ENCODE results near the gene RIGI. TPM values are rescaled to one million over a fixed set of nuclear protein-coding genes. Genes with fewer than 3 reads are reported as not detected.
A peak's percentile ranks its signal among the peaks of the same experiment; 100 is the strongest.

RIGI gene
- total and polyA plus RNA-seq, 2 of the 13 experiments (the other 11 are each of a cell fraction or from before 2014, with no cell fraction given): 3.0 to 8.2 TPM

GRCh38 chr9:32552172-32552872, 26.3 kb upstream of the RIGI start, which contains the start of the genes SMIM27 and TOPORS (continued):
- TF ChIP-seq ARHGAP35 (CRISPR knock-in tag; IDR thresholded peaks at IDR 0.05; ENCODE audit: borderline replicate concordance) (peak; percentile 51; the same call in 1 of the 2 replicates), XBP1 (CRISPR knock-in tag; IDR thresholded peaks at IDR 0.05) (no peak), ZZZ3 (CRISPR knock-in tag; IDR thresholded peaks at IDR 0.05; ENCODE audit: borderline replicate concordance) (peak; percentile 66; the same call in 1 of the 2 replicates), AKNA (CRISPR knock-in tag; IDR thresholded peaks at IDR 0.05; ENCODE audit: borderline replicate concordance) (no peak), GABPB1 (CRISPR knock-in tag; IDR thresholded peaks at IDR 0.05) (peak; percentile 96), GABPA (IDR thresholded peaks at IDR 0.05; ENCODE audit: low read depth, low read length) (peak; percentile 61), GABPA (CRISPR knock-in tag; IDR thresholded peaks at IDR 0.05; ENCODE audit: low read depth) (peak; percentile 87), KLF11 (CRISPR knock-in tag; IDR thresholded peaks at IDR 0.05) (no peak), MBD4 (IDR thresholded peaks at IDR 0.05; ENCODE audit: borderline replicate concordance, low read length) (no peak), SALL2 (CRISPR knock-in tag; IDR thresholded peaks at IDR 0.05) (no peak; the same call in 1 of the 2 replicates), ZBTB25 (CRISPR knock-in tag; IDR thresholded peaks at IDR 0.05) (peak; percentile 42; the same call in 1 of the 2 replicates), NR3C1 (CRISPR knock-in tag; IDR thresholded peaks at IDR 0.05) (no peak), ZBTB2 (CRISPR knock-in tag; IDR thresholded peaks at IDR 0.05; ENCODE audit: low read depth) (no peak), ZNF30 (CRISPR knock-in tag; IDR thresholded peaks at IDR 0.05) (no peak), SRY (CRISPR knock-in tag; IDR thresholded peaks at IDR 0.05) (peak; percentile 96), ZNF20 (CRISPR knock-in tag; IDR thresholded peaks at IDR 0.05) (no peak), NFE2L1 (CRISPR knock-in tag; IDR thresholded peaks at IDR 0.05; ENCODE audit: borderline replicate concordance) (no peak), SMAD1 (CRISPR knock-in tag; IDR thresholded peaks at IDR 0.05; ENCODE audit: borderline replicate concordance, low read depth) (no peak)

Measured in HepG2 (cell line).